IMR-90 (cell line): Measurements from ENCODE around the gene RPTOR. TPM values are rescaled to one million over a fixed set of nuclear protein-coding genes. Genes with fewer than 3 reads are reported as not detected.

Experiments used
- ATAC-seq: fragments of 200-7000 bp; cut with Tn5 transposase; 2 replicates; pipeline ENCODE4 v1.9.1; 2020; ENCODE audit warnings: low read depth, mild to moderate bottlenecking, moderate library complexity
- BruUV-seq: library from RNA; stranded (reverse); fragments of 400-500 nt; replicated peaks from 2 replicates; lab custom pipeline; 2021; lab: Mats Ljungman, UMichigan
- CTCF ChIA-PET: fragments of 300-600 bp; formaldehyde crosslinking; extraction: SDS; loops from one replicate; lab custom pipeline; 2021; ENCODE audit warnings: antibody characterized with exemption; lab: Yijun Ruan, JAX
- POLR2A ChIA-PET: fragments of 300-600 bp; sonication (Branson Sonifier 250); formaldehyde crosslinking; loops from one replicate; lab custom pipeline; 2022; ENCODE audit warnings: antibody characterized with exemption; ENCODE audit not compliant: unreplicated experiment; lab: Charles Lee
- DNase-seq: peaks from one replicate; pipeline ENCODE4 v3.0.0; 2013
- H2AFZ ChIP-seq: replicated peaks from 2 replicates; pipeline ENCODE3; 2013; ENCODE audit warnings: low read length, mild to moderate bottlenecking; ENCODE audit not compliant: poor library complexity
- H2AK5ac ChIP-seq: 2 replicates; pipeline ENCODE4 v1.6.1; 2013; ENCODE audit warnings: low read depth, low read length, inconsistent platforms
- H2AK9ac ChIP-seq: replicated peaks from 2 replicates; pipeline ENCODE3; 2013; ENCODE audit warnings: mild to moderate bottlenecking, low read depth, low read length, moderate library complexity; ENCODE audit not compliant: poor library complexity
- H2BK120ac ChIP-seq: 2 replicates; pipeline ENCODE4 v1.6.1; 2013; ENCODE audit warnings: low read depth, low read length, inconsistent platforms
- H2BK15ac ChIP-seq: 3 replicates; pipeline ENCODE4 v1.6.1; 2013; ENCODE audit warnings: low read depth, low read length, inconsistent platforms
- H2BK20ac ChIP-seq: 2 replicates; pipeline ENCODE4 v1.6.1; 2013; ENCODE audit warnings: low read depth, mild to moderate bottlenecking, inconsistent platforms, low read length, moderate library complexity
- H2BK5ac ChIP-seq: 2 replicates; pipeline ENCODE4 v1.6.1; 2013; ENCODE audit warnings: mild to moderate bottlenecking, low read depth, low read length, inconsistent platforms; ENCODE audit not compliant: poor library complexity, severe bottlenecking
- H3K14ac ChIP-seq: replicated peaks from 2 replicates; pipeline ENCODE4 v1.6.1; 2013; ENCODE audit warnings: low read depth, low read length, inconsistent platforms
- H3K18ac ChIP-seq: 2 replicates; pipeline ENCODE4 v1.6.1; 2013; ENCODE audit warnings: low read depth, low read length, control low read depth
- H3K23ac ChIP-seq: 2 replicates; pipeline ENCODE4 v1.6.1; 2013; ENCODE audit warnings: low read depth, low read length, inconsistent platforms
- H3K27ac ChIP-seq: 2 replicates; pipeline ENCODE4 v1.5.1; 2013; ENCODE audit warnings: mild to moderate bottlenecking, control low read depth, low read length; ENCODE audit not compliant: insufficient read depth
- H3K27me3 ChIP-seq: 2 replicates; pipeline ENCODE4 v1.6.1; 2013; ENCODE audit warnings: low read length; ENCODE audit not compliant: control insufficient read depth, insufficient read depth
- H3K36me3 ChIP-seq: 2 replicates; pipeline ENCODE4 v1.6.1; 2013; ENCODE audit warnings: low read length, mixed read lengths; ENCODE audit not compliant: control insufficient read depth, insufficient read depth
- H3K4ac ChIP-seq: 2 replicates; pipeline ENCODE4 v1.6.1; 2013; ENCODE audit warnings: low read depth, low read length, inconsistent platforms
- H3K4me1 ChIP-seq: 2 replicates; pipeline ENCODE4 v1.6.1; 2013; ENCODE audit warnings: low read length, mixed read lengths; ENCODE audit not compliant: control insufficient read depth, insufficient read depth
- H3K4me2 ChIP-seq: 2 replicates; pipeline ENCODE4 v1.6.1; 2013; ENCODE audit warnings: low read depth, mild to moderate bottlenecking, control low read depth, low read length, moderate library complexity
- H3K4me3 ChIP-seq: 2 replicates; pipeline ENCODE4 v1.5.1; 2013; ENCODE audit warnings: low read depth, mild to moderate bottlenecking, control low read depth, low read length, moderate library complexity; ENCODE audit not compliant: insufficient read depth
- H3K56ac ChIP-seq: 2 replicates; pipeline ENCODE4 v1.6.1; 2013; ENCODE audit warnings: low read length, inconsistent platforms; ENCODE audit not compliant: insufficient read depth; ENCODE audit errors: extremely low read depth
- H3K79me1 ChIP-seq, 2 experiments: 2 replicates each; pipeline ENCODE4 v1.6.1; 2013; ENCODE audit warnings: low read length in 2 of 2, inconsistent platforms in 1 of 2, low read depth in 1 of 2
- H3K9ac ChIP-seq: 2 replicates; pipeline ENCODE4 v1.6.1; 2013; ENCODE audit warnings: low read depth, low read length, control low read depth
- H3K9me1 ChIP-seq: 2 replicates; pipeline ENCODE4 v1.6.1; 2013; ENCODE audit warnings: low read length, inconsistent platforms; ENCODE audit not compliant: insufficient read depth
- H3K9me3 ChIP-seq: 2 replicates; pipeline ENCODE4 v1.6.1; 2013; ENCODE audit warnings: low read length; ENCODE audit not compliant: control insufficient read depth, insufficient read depth
- H4K20me1 ChIP-seq: 2 replicates; pipeline ENCODE4 v1.6.1; 2013; ENCODE audit warnings: low read length, inconsistent platforms; ENCODE audit not compliant: insufficient read depth
- H4K5ac ChIP-seq: 2 replicates; pipeline ENCODE4 v1.6.1; 2013; ENCODE audit warnings: mild to moderate bottlenecking, low read depth, low read length, control low read depth
- H4K8ac ChIP-seq, 2 experiments: 2 replicates each; pipeline ENCODE4 v1.6.1; 2013; ENCODE audit warnings: low read depth in 2 of 2, low read length in 2 of 2, control low read depth in 1 of 2, inconsistent platforms in 1 of 2
- H4K91ac ChIP-seq: 2 replicates; pipeline ENCODE4 v1.6.1; 2013; ENCODE audit warnings: low read depth, low read length, inconsistent platforms; ENCODE audit not compliant: insufficient read depth
- CEBPB ChIP-seq: IDR thresholded peaks from 2 replicates; pipeline ENCODE4 v1.6.1; 2012; ENCODE audit warnings: low read depth, low read length, improper control_type of control experiment
- CHD1 ChIP-seq: IDR thresholded peaks from 2 replicates; pipeline ENCODE4 v1.6.1; 2012; ENCODE audit warnings: low read depth, low read length, improper control_type of control experiment
- MAFK ChIP-seq: IDR thresholded peaks from 2 replicates; pipeline ENCODE4 v1.6.1; 2012; ENCODE audit warnings: low read depth, low read length, improper control_type of control experiment
- MAZ ChIP-seq: IDR thresholded peaks from 2 replicates; pipeline ENCODE4 v1.6.1; 2012; ENCODE audit warnings: low read depth, mild to moderate bottlenecking, low read length, improper control_type of control experiment, moderate library complexity, borderline replicate concordance
- NFE2L2 ChIP-seq: fragments of 150-350 bp; IDR thresholded peaks from 2 replicates; pipeline ENCODE4 v1.6.1; 2016; ENCODE audit warnings: low read depth, mild to moderate bottlenecking, low read length
- POLR2A ChIP-seq: IDR thresholded peaks from 2 replicates; pipeline ENCODE4 v1.6.1; 2012; ENCODE audit warnings: mild to moderate bottlenecking, low read depth, low read length
- RFX5 ChIP-seq: IDR thresholded peaks from 2 replicates; pipeline ENCODE4 v1.8.0; 2012; ENCODE audit warnings: low read depth, mild to moderate bottlenecking, low read length, moderate library complexity
- WGBS, 2 experiments: methylation state at CpG; one replicate each; pipeline versions ENCODE4 v1.1.5 to v1.1.7; 2013; ENCODE audit warnings: missing lambda C conversion rate in 2 of 2; ENCODE audit not compliant: insufficient read length in 1 of 2; ENCODE audit errors: extremely low coverage in 2 of 2; 5-methylcytosine and 5-hydroxymethylcytosine counted together
- dilution Hi-C: fragments of 300-500 bp; cut with HindIII; formaldehyde crosslinking; loops from one replicate; pipeline ENCODE4 v1.14.3; 2018; ENCODE audit warnings: low sequenced_read_pairs; ENCODE audit not compliant: unreplicated experiment
- in situ Hi-C: fragments of 300-500 bp; cut with MboI; formaldehyde crosslinking; loops from 3 replicates; pipeline ENCODE4 v1.14.3; 2019; ENCODE audit warnings: low sequenced_read_pairs, inconsistent platforms, mixed read lengths
- intact Hi-C: fragments of 100-400 bp; cut with micrococcal nuclease; formaldehyde crosslinking; loops from 2 replicates; pipeline ENCODE4 v1.10.0; 2022
- polyA plus RNA-seq, 3 experiments: library from polyadenylated mRNA; depleted of rRNA; stranded (reverse); fragments of >200 nt; gene quantifications; 2 replicates each; pipeline ENCODE4 v1.2.3, GENCODE V29; 2012; ENCODE audit warnings: low replicate concordance in 1 of 3
- total RNA-seq: library from RNA; depleted of rRNA; stranded (reverse); fragments of >200 nt; gene quantifications from 2 replicates; pipeline ENCODE4 v1.2.3, GENCODE V29; 2012

The RPTOR gene
- total and polyA plus RNA-seq, 2 of the 4 experiments (the other 2 are of a cell fraction): 10.8 to 14.7 TPM

DNA sequence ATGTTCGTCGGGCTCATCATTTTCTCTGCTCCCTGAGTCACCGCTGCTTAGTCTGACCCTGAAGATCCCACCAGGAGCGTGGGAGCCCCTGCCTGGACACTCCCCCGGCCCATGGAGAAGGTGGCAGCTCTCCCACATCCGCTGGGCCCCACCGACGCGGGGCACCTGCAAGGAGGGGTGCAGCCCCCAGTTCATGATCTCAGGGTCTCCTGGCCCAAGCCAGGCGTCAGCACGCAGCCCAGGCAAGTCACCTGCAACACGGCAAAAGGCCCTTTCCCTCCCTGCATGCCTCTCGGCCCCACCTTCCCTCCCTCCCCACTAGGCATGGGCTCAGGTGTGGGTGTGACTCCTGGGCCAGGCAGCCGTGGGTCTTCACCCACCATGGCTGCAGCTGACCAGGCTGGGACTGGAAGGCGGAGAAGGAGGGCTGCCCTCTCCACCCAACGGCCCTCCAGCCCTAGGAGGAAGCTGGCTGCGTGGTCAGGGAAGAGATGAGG is 437.3 kb downstream of the RPTOR start:
- Histone ChIP-seq H4K5ac (no peak overlapping the region), H3K9ac (no peak overlapping the region), H3K14ac (no peak overlapping the region), H3K4ac (no peak overlapping the region), H3K4me3 (no peak overlapping the region), H3K18ac (no peak overlapping the region), H3K79me1 (no peaks in the 10 kb centered on the region), H3K9me1 (peaks cover 12% of the 10 kb centered on the region; the same call in 1 of the 2 replicates), H3K27ac (no peak overlapping the region), H4K20me1 (no peaks in the 10 kb centered on the region), H4K91ac (no peak overlapping the region; the same call in 1 of the 2 replicates), H2AFZ (peak overlapping the region; percentile 43), H2BK5ac (no peak overlapping the region), H4K8ac (no peak overlapping the region), H2BK15ac (no peak overlapping the region; the same call in 2 of the 3 replicates), H3K9me3 (peaks cover 2% of the 10 kb centered on the region), H2AK9ac (peak overlapping the region; percentile 42), H3K36me3 (no peaks in the 10 kb centered on the region), H3K27me3 (no peaks in the 10 kb centered on the region), H3K56ac (no peak overlapping the region), H3K23ac (no peak overlapping the region), H2BK120ac (no peak overlapping the region; the same call in 1 of the 2 replicates), H2AK5ac (peak overlapping the region; percentile 58), H2BK20ac (no peak overlapping the region; the same call in 1 of the 2 replicates), H3K4me1 (peaks cover 7% of the 10 kb centered on the region), H3K4me2 (no peak overlapping the region)
- BruUV-seq: no TSS peak
- in situ Hi-C loops (loop anchor here (5.0 kb wide), 1 partner anchor 555 kb away; no protein-coding TSS in a partner anchor), dilution Hi-C loops (no loop called here), intact Hi-C loops (loop anchor here (2.0 to 5.0 kb wide), 3 partner anchors 115 to 555 kb away; no protein-coding TSS in a partner anchor)
- no peak for TF ChIP-seq MAFK
- no peak for TF ChIP-seq POLR2A
- no peak for TF ChIP-seq RFX5
- TF ChIP-seq MAZ: no peak
- TF ChIP-seq CEBPB: no peak
- no peak for TF ChIP-seq NFE2L2
- no peak for TF ChIP-seq CHD1
- ATAC-seq (no peak), DNase-seq (no peak)
- 78% methylated on average over 4 of the region's 17 CpGs; no CpG with 5 or more reads in 1 of the 2 experiments for WGBS, 2 experiments
- POLR2A ChIA-PET: no interaction called here
- CTCF ChIA-PET: interaction anchor here (0.9 kb wide), 1 partner anchor 555 kb away, joined by 3 read pairs; no protein-coding TSS in a partner anchor
